GM12878 (cell line): ENCODE measurements around the gene SPACDR. TPM values are rescaled to one million over a fixed set of nuclear protein-coding genes. Genes with fewer than 3 reads are reported as not detected.

Experiments
- BRCA1 ChIP-seq: IDR thresholded peaks from 2 replicates; pipeline ENCODE4 v1.6.1; 2011; ENCODE audit warnings: low read depth, low read length, improper control_type of control experiment
- CBFB ChIP-seq: IDR thresholded peaks from 2 replicates; pipeline ENCODE4 v1.6.1; 2016; ENCODE audit warnings: antibody characterized with exemption, low read depth
- CEBPZ ChIP-seq: fragments of 150-350 bp; IDR thresholded peaks from 2 replicates; pipeline ENCODE4 v1.6.1; 2016; ENCODE audit warnings: low read depth, low read length
- E2F4 ChIP-seq: IDR thresholded peaks from 2 replicates; pipeline ENCODE4 v1.6.1; 2012; ENCODE audit warnings: low read depth, low read length, improper control_type of control experiment
- E2F8 ChIP-seq: fragments of 450-650 bp; IDR thresholded peaks from 2 replicates; pipeline ENCODE4 v1.6.1; 2018; ENCODE audit warnings: mild to moderate bottlenecking, low read depth, moderate library complexity; ENCODE audit not compliant: partially characterized antibody
- EGR1 ChIP-seq, 2 experiments: IDR thresholded peaks; 1 replicate in 1 of 2; 2 replicates in 1 of 2; pipeline ENCODE4 v1.6.1; 2011 to 2012; ENCODE audit warnings: low read depth in 2 of 2, low read length in 2 of 2, borderline replicate concordance in 1 of 2, mild to moderate bottlenecking in 1 of 2, moderate library complexity in 1 of 2
- EZH2 ChIP-seq: IDR thresholded peaks from 2 replicates; pipeline ENCODE4 v1.6.1; 2012; ENCODE audit warnings: low read depth, mild to moderate bottlenecking, control low read depth, inconsistent platforms, low read length, borderline replicate concordance; ENCODE audit not compliant: control insufficient read depth
- GATAD2B ChIP-seq: fragments of 450-650 bp; conservative IDR thresholded peaks from 2 replicates; pipeline ENCODE4 v1.6.1; 2017; ENCODE audit warnings: low read depth, mild to moderate bottlenecking, moderate library complexity
- HDAC2 ChIP-seq: fragments of 200-600 bp; sonication (generic); IDR thresholded peaks from 2 replicates; pipeline ENCODE4 v1.6.1; 2017
- MEF2B ChIP-seq: fragments of 450-650 bp; IDR thresholded peaks from 2 replicates; pipeline ENCODE4 v1.6.1; 2018; ENCODE audit warnings: mild to moderate bottlenecking, moderate library complexity; ENCODE audit not compliant: partially characterized antibody, poor library complexity, severe bottlenecking
- PKNOX1 ChIP-seq: fragments of 450-650 bp; IDR thresholded peaks from 2 replicates; pipeline ENCODE4 v1.6.1; 2016; ENCODE audit warnings: mild to moderate bottlenecking
- POU2F2 ChIP-seq: IDR thresholded peaks from 3 replicates; pipeline ENCODE4 v1.6.1; 2011; ENCODE audit warnings: low read depth, mild to moderate bottlenecking, low read length, borderline replicate concordance
- RAD51 ChIP-seq: fragments of 450-650 bp; IDR thresholded peaks from 2 replicates; pipeline ENCODE4 v1.6.1; 2016; ENCODE audit warnings: moderate library complexity, mild to moderate bottlenecking, inconsistent platforms
- RELB ChIP-seq: fragments of 450-650 bp; IDR thresholded peaks from 2 replicates; pipeline ENCODE4 v1.6.1; 2017; ENCODE audit warnings: low read depth, mild to moderate bottlenecking, moderate library complexity
- TCF3 ChIP-seq: IDR thresholded peaks from 2 replicates; pipeline ENCODE4 v1.6.1; 2012; ENCODE audit warnings: low read depth, mild to moderate bottlenecking, low read length, borderline replicate concordance; ENCODE audit not compliant: insufficient read depth
- USF1 ChIP-seq: IDR thresholded peaks from 2 replicates; pipeline ENCODE4 v1.6.1; 2011; ENCODE audit warnings: borderline replicate concordance, low read depth, mild to moderate bottlenecking, moderate library complexity, mixed read lengths, low read length; ENCODE audit not compliant: insufficient read depth; ENCODE audit errors: extremely low read length
- polyA plus RNA-seq, 11 experiments: library from polyadenylated mRNA; depleted of rRNA in 4 of 11; unstranded in 6 of 11; stranded (reverse) in 5 of 11; fragments of >200 nt; fragmentation: Nextera tagmentation in 4 of 11; fragmentation: Illumina TruSeq in 1 of 11; extraction: Ambion mirVana in 4 of 11; extraction: Trizol in 1 of 11; gene quantifications; 1 replicate in 1 of 11; 2 replicates in 10 of 11; pipeline versions ENCODE4 v1.2.1 to v1.2.3, GENCODE V29; 2011 to 2016; ENCODE audit warnings: inconsistent platforms in 2 of 11, missing spikeins in 2 of 11, low read depth in 1 of 11
- total RNA-seq, 4 experiments: library from RNA; depleted of rRNA in 3 of 4; stranded (reverse); fragments of >200 nt in 3 of 4; fragmentation: Illumina TruSeq in 1 of 4; extraction: Trizol in 1 of 4; gene quantifications; 2 replicates each; pipeline versions ENCODE4 v1.2.1 to v1.2.3, GENCODE V29; 2013 to 2021

SPACDR gene
- total and polyA plus RNA-seq, 10 of the 15 experiments (the other 5 are each of a cell fraction or from before 2014, with no cell fraction given) = 0.18 to 1.5 (median 0.63) TPM

- TF ChIP-seq E2F8 (no peak), RAD51 (peak; percentile 56; the same call in 1 of the 2 replicates), CEBPZ (no peak), EZH2 (no peak), USF1 (peak; percentile 37), BRCA1 (no peak), CBFB (peak; percentile 61; the same call in 1 of the 2 replicates), POU2F2 (0 out of 3 replicates have a peak, but pooled peaks have one; percentile 26), RELB (peak; percentile 91), E2F4 (no peak), GATAD2B (peak; percentile 60; the same call in 1 of the 2 replicates), TCF3 (0 out of 2 replicates have a peak, but pooled peaks have one; percentile 79), HDAC2 (no peak), MEF2B (peak; percentile 78), EGR1 (IDR thresholded peaks at IDR 0.05; ENCODE audit: borderline replicate concordance in 1 of 2, low read depth in 2 of 2, low read length in 2 of 2) (peak in 1 of 2 experiments; percentile 46; a peak in 2 of 3 replicates), PKNOX1 (peak; percentile 81)
Observed at GRCh38 chr7:100478958-100479660, 15.0 kb upstream of the SPACDR start, which contains the start of gene TSC22D4 (continued).
